Liver (tissue), 9 donors: ENCODE results near the gene THSD4. TPM values are rescaled to one million over a fixed set of nuclear protein-coding genes. Genes with fewer than 3 reads are reported as not detected.

ENCODE experiments used
- DNase-seq: peaks from one replicate; pipeline ENCODE4 v3.0.0-alpha.2; 2017; ENCODE audit warnings: low spot score
- H3K27ac ChIP-seq, 2 donors: one replicate each; pipeline ENCODE4 v1.7.0; 2013; ENCODE audit warnings: inconsistent platforms in 2 of 2, low read length in 2 of 2, control low read depth in 1 of 2, low read depth in 1 of 2, mild to moderate bottlenecking in 1 of 2
- H3K27me3 ChIP-seq, 4 donors: one replicate each; pipeline versions ENCODE4 v1.6.1 to v1.7.0; 2013; ENCODE audit warnings: low read length in 3 of 4, inconsistent platforms in 1 of 4, mild to moderate bottlenecking in 1 of 4, moderate library complexity in 1 of 4; ENCODE audit not compliant: control insufficient read depth in 4 of 4, insufficient read depth in 4 of 4
- H3K36me3 ChIP-seq, 4 donors: one replicate each; pipeline versions ENCODE4 v1.6.1 to v1.7.0; 2013; ENCODE audit warnings: low read length in 3 of 4, mild to moderate bottlenecking in 3 of 4, low read depth in 1 of 4, moderate library complexity in 1 of 4; ENCODE audit not compliant: control insufficient read depth in 4 of 4, insufficient read depth in 3 of 4
- H3K4me1 ChIP-seq, 4 donors: one replicate each; pipeline versions ENCODE4 v1.6.1 to v1.7.0; 2013; ENCODE audit warnings: low read length in 3 of 4, mild to moderate bottlenecking in 3 of 4, moderate library complexity in 1 of 4; ENCODE audit not compliant: control insufficient read depth in 4 of 4, insufficient read depth in 4 of 4
- H3K4me3 ChIP-seq, 3 donors: one replicate each; pipeline versions ENCODE4 v1.6.1 to v1.7.0; 2013; ENCODE audit warnings: low read length in 3 of 3, control low read depth in 1 of 3, low read depth in 1 of 3, mild to moderate bottlenecking in 1 of 3
- H3K9ac ChIP-seq, 2 donors: one replicate each; pipeline ENCODE4 v1.7.0; 2013; ENCODE audit warnings: low read length in 2 of 2, mild to moderate bottlenecking in 2 of 2, moderate library complexity in 2 of 2, control low read depth in 1 of 2, low read depth in 1 of 2
- H3K9me3 ChIP-seq, 4 donors: one replicate each; pipeline versions ENCODE4 v1.6.1 to v1.7.0; 2013; ENCODE audit warnings: low read length in 3 of 4; ENCODE audit not compliant: control insufficient read depth in 4 of 4
- EGR1 ChIP-seq, 2 donors: IDR thresholded peaks; 2 replicates each; pipeline ENCODE4 v1.6.1; 2016 to 2018; ENCODE audit warnings: antibody characterized with exemption in 2 of 2, low read depth in 2 of 2
- FOXA1 ChIP-seq: IDR thresholded peaks from 2 replicates; pipeline ENCODE4 v1.6.1; 2016; ENCODE audit warnings: antibody characterized with exemption
- FOXA2 ChIP-seq: IDR thresholded peaks from 2 replicates; pipeline ENCODE4 v1.6.1; 2016; ENCODE audit warnings: antibody characterized with exemption
- GABPA ChIP-seq, 2 donors: IDR thresholded peaks in 1 of 2; conservative IDR thresholded peaks in 1 of 2; 2 replicates each; pipeline ENCODE4 v1.6.1; 2016; ENCODE audit warnings: antibody characterized with exemption in 2 of 2, mild to moderate bottlenecking in 1 of 2, moderate library complexity in 1 of 2
- HNF4A ChIP-seq, 2 donors: conservative IDR thresholded peaks; 2 replicates each; pipeline ENCODE4 v1.6.1; 2016; ENCODE audit warnings: antibody characterized with exemption in 2 of 2, mild to moderate bottlenecking in 2 of 2
- HNF4G ChIP-seq: IDR thresholded peaks from 2 replicates; pipeline ENCODE4 v1.6.1; 2016; ENCODE audit warnings: antibody characterized with exemption
- JUND ChIP-seq, 2 donors: IDR thresholded peaks; 2 replicates each; pipeline ENCODE4 v1.6.1; 2016; ENCODE audit warnings: antibody characterized with exemption in 2 of 2
- NR2F2 ChIP-seq: IDR thresholded peaks from 2 replicates; pipeline ENCODE4 v1.6.1; 2016; ENCODE audit warnings: antibody characterized with exemption
- RAD21 ChIP-seq, 2 donors: IDR thresholded peaks; 2 replicates each; pipeline ENCODE4 v1.6.1; 2016; ENCODE audit warnings: antibody characterized with exemption in 2 of 2, mild to moderate bottlenecking in 2 of 2
- REST ChIP-seq: IDR thresholded peaks from 2 replicates; pipeline ENCODE4 v1.6.1; 2016; ENCODE audit warnings: antibody characterized with exemption, mild to moderate bottlenecking
- RXRA ChIP-seq, 2 donors: IDR thresholded peaks; 2 replicates each; pipeline ENCODE4 v1.6.1; 2017 to 2018; ENCODE audit warnings: antibody characterized with exemption in 2 of 2, mild to moderate bottlenecking in 1 of 2
- SP1 ChIP-seq: IDR thresholded peaks from 2 replicates; pipeline ENCODE4 v1.6.1; 2018; ENCODE audit warnings: antibody characterized with exemption, mild to moderate bottlenecking
- TAF1 ChIP-seq: conservative IDR thresholded peaks from 2 replicates; pipeline ENCODE4 v1.6.1; 2016; ENCODE audit warnings: antibody characterized with exemption, mild to moderate bottlenecking
- YY1 ChIP-seq: IDR thresholded peaks from 2 replicates; pipeline ENCODE4 v1.6.1; 2016; ENCODE audit warnings: antibody characterized with exemption, mild to moderate bottlenecking
- WGBS: extraction: QIAGEN DNeasy Blood & Tissue Kit; methylation state at CpG from one replicate; pipeline ENCODE4 v1.1.7; 2013; 5-methylcytosine and 5-hydroxymethylcytosine counted together
- polyA plus RNA-seq, 2 donors: library from polyadenylated mRNA; stranded (reverse) in 1 of 2; unstranded in 1 of 2; fragments of 200-250 nt in 1 of 2; fragments of >200 nt in 1 of 2; fragmentation: Nextera tagmentation in 1 of 2; extraction: Ambion mirVana in 1 of 2; gene quantifications; one replicate each; pipeline versions ENCODE4 v1.2.1 to v1.2.3, GENCODE V29; 2013 to 2015
- total RNA-seq, 2 donors: library from RNA; depleted of rRNA; stranded (reverse); fragments of >200 nt; gene quantifications; one replicate each; pipeline ENCODE4 v1.2.3, GENCODE V29; 2014
- TF ChIP-seq, protein P1 (sequence below): IDR thresholded peaks from 2 replicates; pipeline ENCODE4 v1.6.1; 2016; ENCODE audit warnings: antibody characterized with exemption
- TF ChIP-seq, protein P2 (sequence below): fragments of 150-350 bp; IDR thresholded peaks from 2 replicates; pipeline ENCODE4 v1.5.1; 2017; ENCODE audit warnings: improper control_type of control experiment, low read depth, low read length; ENCODE audit not compliant: missing input control
- TF ChIP-seq, protein P3 (sequence below): IDR thresholded peaks from 2 replicates; pipeline ENCODE4 v1.6.1; 2016; ENCODE audit warnings: antibody characterized with exemption
- TF ChIP-seq, protein P4 (sequence below): IDR thresholded peaks from 2 replicates; pipeline ENCODE4 v1.6.1; 2016; ENCODE audit warnings: antibody characterized with exemption
- donor health status: healthy.
- donor health status: healthy.
- donor health status: healthy.
- donor health status: healthy.
- donor health status: healthy.

Gene THSD4
- total and polyA plus RNA-seq, 4 donors = 0.23 to 11.5 (median 1.9) TPM

GRCh38 chr15:71601038-71601834 is 486.0 kb downstream of the THSD4 start:
- Histone ChIP-seq H3K27ac (no peak overlapping the region), H3K9ac (no peak overlapping the region), H3K9me3 (no peaks in the 10 kb centered on the region), H3K27me3 (no peaks in the 10 kb centered on the region), H3K4me1 (peaks cover 0 to 12% (median 6%) of the 10 kb centered on the region in 4 donors), H3K36me3 (no peaks in the 10 kb centered on the region), H3K4me3 (no peak overlapping the region)
- 83% methylated on average over 8 of the region's 8 CpGs for WGBS
- no peak for DNase-seq
- no peak for TF ChIP-seq RAD21 (IDR thresholded peaks at IDR 0.05)
- TF ChIP-seq EGR1 (IDR thresholded peaks at IDR 0.05; ENCODE audit: low read depth in 2 of 2) = no peak
- TF ChIP-seq FOXA2 = no peak
- no peak for TF ChIP-seq FOXA1
- no peak for TF ChIP-seq TAF1
- TF ChIP-seq, protein P1, sequence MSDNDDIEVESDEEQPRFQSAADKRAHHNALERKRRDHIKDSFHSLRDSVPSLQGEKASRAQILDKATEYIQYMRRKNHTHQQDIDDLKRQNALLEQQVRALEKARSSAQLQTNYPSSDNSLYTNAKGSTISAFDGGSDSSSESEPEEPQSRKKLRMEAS = no peak
- no peak for TF ChIP-seq YY1
- TF ChIP-seq, protein P2, sequence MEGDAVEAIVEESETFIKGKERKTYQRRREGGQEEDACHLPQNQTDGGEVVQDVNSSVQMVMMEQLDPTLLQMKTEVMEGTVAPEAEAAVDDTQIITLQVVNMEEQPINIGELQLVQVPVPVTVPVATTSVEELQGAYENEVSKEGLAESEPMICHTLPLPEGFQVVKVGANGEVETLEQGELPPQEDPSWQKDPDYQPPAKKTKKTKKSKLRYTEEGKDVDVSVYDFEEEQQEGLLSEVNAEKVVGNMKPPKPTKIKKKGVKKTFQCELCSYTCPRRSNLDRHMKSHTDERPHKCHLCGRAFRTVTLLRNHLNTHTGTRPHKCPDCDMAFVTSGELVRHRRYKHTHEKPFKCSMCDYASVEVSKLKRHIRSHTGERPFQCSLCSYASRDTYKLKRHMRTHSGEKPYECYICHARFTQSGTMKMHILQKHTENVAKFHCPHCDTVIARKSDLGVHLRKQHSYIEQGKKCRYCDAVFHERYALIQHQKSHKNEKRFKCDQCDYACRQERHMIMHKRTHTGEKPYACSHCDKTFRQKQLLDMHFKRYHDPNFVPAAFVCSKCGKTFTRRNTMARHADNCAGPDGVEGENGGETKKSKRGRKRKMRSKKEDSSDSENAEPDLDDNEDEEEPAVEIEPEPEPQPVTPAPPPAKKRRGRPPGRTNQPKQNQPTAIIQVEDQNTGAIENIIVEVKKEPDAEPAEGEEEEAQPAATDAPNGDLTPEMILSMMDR = no peak
- no peak for TF ChIP-seq HNF4A (conservative IDR thresholded peaks at IDR 0.05)
- no peak for TF ChIP-seq NR2F2
- TF ChIP-seq GABPA (IDR thresholded peaks at IDR 0.05 in 1 of 2, conservative IDR thresholded peaks at IDR 0.05 in 1 of 2) = no peak
- TF ChIP-seq, protein P3, sequence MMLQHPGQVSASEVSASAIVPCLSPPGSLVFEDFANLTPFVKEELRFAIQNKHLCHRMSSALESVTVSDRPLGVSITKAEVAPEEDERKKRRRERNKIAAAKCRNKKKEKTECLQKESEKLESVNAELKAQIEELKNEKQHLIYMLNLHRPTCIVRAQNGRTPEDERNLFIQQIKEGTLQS = no peak
- no peak for TF ChIP-seq REST
- TF ChIP-seq RXRA (IDR thresholded peaks at IDR 0.05) = no peak
- no peak for TF ChIP-seq SP1
- no peak for TF ChIP-seq JUND (IDR thresholded peaks at IDR 0.05)
- TF ChIP-seq HNF4G = no peak
- TF ChIP-seq, protein P4, sequence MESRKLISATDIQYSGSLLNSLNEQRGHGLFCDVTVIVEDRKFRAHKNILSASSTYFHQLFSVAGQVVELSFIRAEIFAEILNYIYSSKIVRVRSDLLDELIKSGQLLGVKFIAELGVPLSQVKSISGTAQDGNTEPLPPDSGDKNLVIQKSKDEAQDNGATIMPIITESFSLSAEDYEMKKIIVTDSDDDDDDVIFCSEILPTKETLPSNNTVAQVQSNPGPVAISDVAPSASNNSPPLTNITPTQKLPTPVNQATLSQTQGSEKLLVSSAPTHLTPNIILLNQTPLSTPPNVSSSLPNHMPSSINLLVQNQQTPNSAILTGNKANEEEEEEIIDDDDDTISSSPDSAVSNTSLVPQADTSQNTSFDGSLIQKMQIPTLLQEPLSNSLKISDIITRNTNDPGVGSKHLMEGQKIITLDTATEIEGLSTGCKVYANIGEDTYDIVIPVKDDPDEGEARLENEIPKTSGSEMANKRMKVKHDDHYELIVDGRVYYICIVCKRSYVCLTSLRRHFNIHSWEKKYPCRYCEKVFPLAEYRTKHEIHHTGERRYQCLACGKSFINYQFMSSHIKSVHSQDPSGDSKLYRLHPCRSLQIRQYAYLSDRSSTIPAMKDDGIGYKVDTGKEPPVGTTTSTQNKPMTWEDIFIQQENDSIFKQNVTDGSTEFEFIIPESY = no peak
